ENCODE data around the gene LPCAT2.

LPCAT2 gene

DNA sequence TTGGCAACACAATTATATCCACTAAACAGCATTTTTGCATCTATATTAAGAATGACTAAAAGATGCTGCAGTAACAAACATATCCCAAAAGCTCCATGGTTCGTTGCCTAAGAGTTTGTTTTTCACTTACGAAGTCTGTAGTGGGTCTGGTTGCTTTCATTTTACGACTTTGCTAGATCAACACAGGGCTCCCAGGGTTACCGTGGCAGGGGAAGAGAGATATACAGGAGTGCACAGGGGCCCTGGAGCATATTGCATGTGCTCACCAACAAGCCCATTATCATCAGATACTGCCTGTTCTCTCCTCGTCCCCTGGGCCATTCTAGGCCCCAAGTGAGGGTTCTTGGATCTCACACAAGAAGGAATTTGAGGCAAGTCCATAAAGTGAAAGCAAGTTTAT is 33.0 kb upstream of the LPCAT2 start:
- TF ChIP-seq EGR1 (IDR thresholded peaks at IDR 0.05) (no peak), FOXM1 (IDR thresholded peaks at IDR 0.05; ENCODE audit: borderline replicate concordance, low read depth) (no peak), TEAD4 (IDR thresholded peaks at IDR 0.05) (no peak), TAF1 (IDR thresholded peaks at IDR 0.05; ENCODE audit: low read depth) (no peak), ZBTB7A (IDR thresholded peaks at IDR 0.05; ENCODE audit: low read depth) (no peak), NFIC (IDR thresholded peaks at IDR 0.05) (no peak), CREB1 (IDR thresholded peaks at IDR 0.05; ENCODE audit: low read depth) (no peak), YY1 (IDR thresholded peaks at IDR 0.05; ENCODE audit: low read depth) (no peak)
- TF ChIP-seq, protein P1, sequence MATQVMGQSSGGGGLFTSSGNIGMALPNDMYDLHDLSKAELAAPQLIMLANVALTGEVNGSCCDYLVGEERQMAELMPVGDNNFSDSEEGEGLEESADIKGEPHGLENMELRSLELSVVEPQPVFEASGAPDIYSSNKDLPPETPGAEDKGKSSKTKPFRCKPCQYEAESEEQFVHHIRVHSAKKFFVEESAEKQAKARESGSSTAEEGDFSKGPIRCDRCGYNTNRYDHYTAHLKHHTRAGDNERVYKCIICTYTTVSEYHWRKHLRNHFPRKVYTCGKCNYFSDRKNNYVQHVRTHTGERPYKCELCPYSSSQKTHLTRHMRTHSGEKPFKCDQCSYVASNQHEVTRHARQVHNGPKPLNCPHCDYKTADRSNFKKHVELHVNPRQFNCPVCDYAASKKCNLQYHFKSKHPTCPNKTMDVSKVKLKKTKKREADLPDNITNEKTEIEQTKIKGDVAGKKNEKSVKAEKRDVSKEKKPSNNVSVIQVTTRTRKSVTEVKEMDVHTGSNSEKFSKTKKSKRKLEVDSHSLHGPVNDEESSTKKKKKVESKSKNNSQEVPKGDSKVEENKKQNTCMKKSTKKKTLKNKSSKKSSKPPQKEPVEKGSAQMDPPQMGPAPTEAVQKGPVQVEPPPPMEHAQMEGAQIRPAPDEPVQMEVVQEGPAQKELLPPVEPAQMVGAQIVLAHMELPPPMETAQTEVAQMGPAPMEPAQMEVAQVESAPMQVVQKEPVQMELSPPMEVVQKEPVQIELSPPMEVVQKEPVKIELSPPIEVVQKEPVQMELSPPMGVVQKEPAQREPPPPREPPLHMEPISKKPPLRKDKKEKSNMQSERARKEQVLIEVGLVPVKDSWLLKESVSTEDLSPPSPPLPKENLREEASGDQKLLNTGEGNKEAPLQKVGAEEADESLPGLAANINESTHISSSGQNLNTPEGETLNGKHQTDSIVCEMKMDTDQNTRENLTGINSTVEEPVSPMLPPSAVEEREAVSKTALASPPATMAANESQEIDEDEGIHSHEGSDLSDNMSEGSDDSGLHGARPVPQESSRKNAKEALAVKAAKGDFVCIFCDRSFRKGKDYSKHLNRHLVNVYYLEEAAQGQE (IDR thresholded peaks at IDR 0.05; ENCODE audit: low read depth), result no peak
- TF ChIP-seq, protein P2, sequence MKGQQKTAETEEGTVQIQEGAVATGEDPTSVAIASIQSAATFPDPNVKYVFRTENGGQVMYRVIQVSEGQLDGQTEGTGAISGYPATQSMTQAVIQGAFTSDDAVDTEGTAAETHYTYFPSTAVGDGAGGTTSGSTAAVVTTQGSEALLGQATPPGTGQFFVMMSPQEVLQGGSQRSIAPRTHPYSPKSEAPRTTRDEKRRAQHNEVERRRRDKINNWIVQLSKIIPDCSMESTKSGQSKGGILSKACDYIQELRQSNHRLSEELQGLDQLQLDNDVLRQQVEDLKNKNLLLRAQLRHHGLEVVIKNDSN (IDR thresholded peaks at IDR 0.05), result no peak

DNA sequence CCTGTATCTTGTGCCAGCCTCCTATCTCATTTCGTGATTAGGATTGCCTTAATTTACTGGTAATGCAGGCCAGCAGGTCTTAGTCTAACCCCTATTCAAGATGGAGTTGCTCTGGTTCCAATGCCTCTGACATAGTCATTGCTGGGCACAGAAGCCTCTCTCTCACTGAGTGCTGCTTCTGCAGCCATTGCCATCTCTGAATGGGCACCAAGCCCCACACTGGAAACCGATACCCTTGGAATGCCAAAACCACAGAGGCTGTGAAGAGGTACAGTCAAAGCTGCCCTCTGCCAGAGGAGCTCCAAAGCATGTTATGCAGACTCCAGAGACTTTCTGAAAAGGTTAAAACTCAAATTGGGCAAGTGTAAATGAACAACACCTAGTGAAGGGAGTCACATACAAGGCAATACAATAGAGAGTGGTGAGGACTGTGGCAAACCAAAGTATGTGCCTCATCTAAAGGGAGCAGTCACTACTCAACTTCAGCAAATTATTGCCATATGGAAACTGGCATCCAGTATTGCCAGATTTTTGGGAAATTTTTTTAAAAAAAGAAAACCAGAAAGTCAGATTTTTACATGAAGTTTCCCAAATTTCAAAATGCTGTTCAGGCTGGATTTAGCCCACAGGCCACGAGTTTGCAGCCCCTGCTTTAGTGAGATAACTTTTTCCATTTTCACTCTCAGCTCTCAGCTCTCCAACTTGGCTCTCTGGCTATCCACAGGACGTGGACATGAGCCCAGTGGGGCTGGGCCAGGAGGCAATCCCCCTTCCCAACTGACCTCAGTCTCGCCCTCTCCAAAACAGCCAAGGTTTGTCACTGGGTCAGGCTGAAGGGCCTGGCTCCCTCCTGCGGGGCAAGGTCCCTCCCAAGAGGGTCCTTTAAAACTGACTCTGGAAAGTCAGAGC is 32.0 kb upstream of the LPCAT2 start:
- no peak for TF ChIP-seq CREB1 (IDR thresholded peaks at IDR 0.05; ENCODE audit: low read depth)

DNA sequence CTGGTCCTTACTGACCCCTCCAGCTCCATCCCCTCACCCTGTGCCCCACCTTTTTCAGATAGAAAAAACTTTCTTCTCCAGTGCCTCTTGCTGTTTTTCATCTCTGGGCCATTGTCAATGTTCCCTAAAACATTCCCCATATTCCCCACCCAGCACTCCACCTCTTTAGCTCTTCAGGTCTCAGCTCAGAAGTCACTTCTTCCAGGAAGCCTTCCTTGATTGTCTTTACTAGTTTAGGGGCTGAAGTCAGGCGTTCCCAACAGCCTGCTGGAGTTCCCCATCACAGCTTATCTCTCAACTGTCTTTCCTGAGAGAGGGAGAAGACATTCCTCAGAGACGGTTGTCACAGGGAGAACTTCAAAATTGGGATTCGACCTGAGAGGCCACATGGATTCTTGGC is 31.1 kb upstream of the LPCAT2 start:
- no peak for TF ChIP-seq RAD21 (IDR thresholded peaks at IDR 0.05; ENCODE audit: low read depth)
- TF ChIP-seq TAF1 (IDR thresholded peaks at IDR 0.05; ENCODE audit: low read depth), result no peak
- TF ChIP-seq TEAD4 (IDR thresholded peaks at IDR 0.05), result no peak
- TF ChIP-seq, protein P2 (IDR thresholded peaks at IDR 0.05), result no peak
- no peak for TF ChIP-seq EGR1 (IDR thresholded peaks at IDR 0.05)
- TF ChIP-seq, protein P3, sequence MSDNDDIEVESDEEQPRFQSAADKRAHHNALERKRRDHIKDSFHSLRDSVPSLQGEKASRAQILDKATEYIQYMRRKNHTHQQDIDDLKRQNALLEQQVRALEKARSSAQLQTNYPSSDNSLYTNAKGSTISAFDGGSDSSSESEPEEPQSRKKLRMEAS (IDR thresholded peaks at IDR 0.05), result no peak
- TF ChIP-seq NFIC (IDR thresholded peaks at IDR 0.05), result no peak
- no peak for TF ChIP-seq CEBPB (IDR thresholded peaks at IDR 0.05)
- TF ChIP-seq, protein P1 (IDR thresholded peaks at IDR 0.05; ENCODE audit: low read depth), result no peak
- no peak for TF ChIP-seq EP300 (IDR thresholded peaks at IDR 0.05; ENCODE audit: borderline replicate concordance)
- no peak for TF ChIP-seq TCF12 (IDR thresholded peaks at IDR 0.05; ENCODE audit: low read depth)
- TF ChIP-seq YY1 (IDR thresholded peaks at IDR 0.05; ENCODE audit: low read depth), result no peak
- no peak for TF ChIP-seq CREB1 (IDR thresholded peaks at IDR 0.05; ENCODE audit: low read depth)
- TF ChIP-seq FOXM1 (IDR thresholded peaks at IDR 0.05; ENCODE audit: borderline replicate concordance, low read depth), result no peak
- no peak for TF ChIP-seq ZBTB7A (IDR thresholded peaks at IDR 0.05; ENCODE audit: low read depth)

DNA sequence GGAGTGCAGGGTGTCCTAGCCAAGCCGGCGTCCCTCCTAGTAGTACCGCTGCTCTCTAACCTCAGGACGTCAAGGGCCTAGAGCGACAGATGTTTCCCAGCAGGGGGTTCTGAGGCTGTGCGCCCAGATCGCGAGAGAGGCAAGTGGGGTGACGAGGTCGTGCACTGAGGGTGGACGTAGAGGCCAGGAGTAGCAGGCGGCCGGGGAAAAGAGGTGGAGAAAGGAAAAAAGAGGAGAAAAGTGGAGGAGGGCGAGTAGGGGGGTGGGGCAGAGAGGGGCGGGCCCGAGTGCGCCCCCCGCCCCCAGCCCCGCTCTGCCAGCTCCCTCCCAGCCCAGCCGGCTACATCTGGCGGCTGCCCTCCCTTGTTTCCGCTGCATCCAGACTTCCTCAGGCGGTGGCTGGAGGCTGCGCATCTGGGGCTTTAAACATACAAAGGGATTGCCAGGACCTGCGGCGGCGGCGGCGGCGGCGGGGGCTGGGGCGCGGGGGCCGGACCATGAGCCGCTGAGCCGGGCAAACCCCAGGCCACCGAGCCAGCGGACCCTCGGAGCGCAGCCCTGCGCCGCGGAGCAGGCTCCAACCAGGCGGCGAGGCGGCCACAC is 29.9 kb upstream of the LPCAT2 start, which contains the start of gene MMP2:
MMP2 (plus strand) TSS at position 372 of the 603 bp plus-strand sequence. CDS start 282 bp downstream, outside the sequence.
- TF ChIP-seq EGR1 (IDR thresholded peaks at IDR 0.05) (no peak), RAD21 (IDR thresholded peaks at IDR 0.05; ENCODE audit: low read depth) (no peak), EP300 (IDR thresholded peaks at IDR 0.05; ENCODE audit: borderline replicate concordance) (no peak), ZBTB7A (IDR thresholded peaks at IDR 0.05; ENCODE audit: low read depth) (no peak), TEAD4 (IDR thresholded peaks at IDR 0.05) (no peak), YY1 (IDR thresholded peaks at IDR 0.05; ENCODE audit: low read depth) (no peak), CREB1 (IDR thresholded peaks at IDR 0.05; ENCODE audit: low read depth) (no peak), TCF12 (IDR thresholded peaks at IDR 0.05; ENCODE audit: low read depth) (no peak)
- TF ChIP-seq, protein P2 (IDR thresholded peaks at IDR 0.05), result no peak
- TF ChIP-seq, protein P1 (IDR thresholded peaks at IDR 0.05; ENCODE audit: low read depth), result no peak
- TF ChIP-seq, protein P3 (IDR thresholded peaks at IDR 0.05), result no peak
